HCT116 (cell line): ENCODE measurements around the gene DCHS2. TPM values are rescaled to one million over a fixed set of nuclear protein-coding genes. Genes with fewer than 3 reads are reported as not detected.

Experiments
- ATAC-seq: fragments of 200-7000 bp; cut with Tn5 transposase; 2 replicates; pipeline ENCODE4 v1.9.1; 2020; ENCODE audit warnings: mild to moderate bottlenecking, moderate library complexity
- BruUV-seq: library from RNA; stranded (reverse); fragments of 400-500 nt; replicated peaks from 2 replicates; lab custom pipeline; 2021; lab: Mats Ljungman, UMichigan
- CTCF ChIA-PET: fragments of 300-600 bp; sonication (Branson Sonifier 250); formaldehyde crosslinking; loops from one replicate; lab custom pipeline; 2021; ENCODE audit warnings: antibody characterized with exemption; lab: Charles Lee
- POLR2A ChIA-PET: fragments of 300-600, 350-600 bp; sonication (Branson Sonifier 250); formaldehyde crosslinking; loops from one replicate; lab custom pipeline; 2021; ENCODE audit warnings: antibody characterized with exemption; lab: Charles Lee
- RAD21 ChIA-PET, 2 experiments: fragments of 300-600 bp; sonication (Branson Sonifier 250); formaldehyde crosslinking; loops; one replicate each; lab custom pipeline; 2023; ENCODE audit warnings: low total read pairs in 2 of 2; ENCODE audit not compliant: uncharacterized antibody in 2 of 2, unreplicated experiment in 2 of 2, low non-redundant PET in 1 of 2; lab: Charles Lee
- DNase-seq: peaks from one replicate; pipeline ENCODE4 v3.0.0-alpha.2; 2010; ENCODE audit warnings: low read depth, low spot score
- H2AFZ ChIP-seq: fragments of 200-600 bp; shearing (Covaris generic), sonication (generic); 2 replicates; pipeline ENCODE4 v1.6.1; 2017; ENCODE audit warnings: low read depth, mixed run types, mixed read lengths, antibody characterized with exemption, low read length; ENCODE audit not compliant: poor library complexity, severe bottlenecking
- H3K27ac ChIP-seq: 2 replicates; pipeline ENCODE4 v1.5.1; 2012; ENCODE audit warnings: low read depth, low read length
- H3K27me3 ChIP-seq: fragments of 200-600 bp; sonication (generic); 2 replicates; pipeline ENCODE4 v1.6.1; 2016; ENCODE audit warnings: mixed run types, low read length, mixed read lengths; ENCODE audit not compliant: insufficient read depth
- H3K36me3 ChIP-seq, 2 experiments: fragments of 200-500 bp in 1 of 2; fragments of 200-600 bp in 1 of 2; sonication (Bioruptor generic) in 1 of 2; sonication (generic) in 1 of 2; 2 replicates each; pipeline versions ENCODE4 v1.5.1 to v1.6.1; 2014 to 2016; ENCODE audit warnings: low read length in 2 of 2, inconsistent platforms in 1 of 2, mixed read lengths in 1 of 2, mixed run types in 1 of 2; ENCODE audit not compliant: insufficient read depth in 2 of 2, control insufficient read depth in 1 of 2
- H3K4me1 ChIP-seq, 2 experiments: fragments of 200-600 bp in 1 of 2; sonication (generic) in 1 of 2; 2 replicates each; pipeline versions ENCODE4 v1.5.1 to v1.6.1; 2012 to 2017; ENCODE audit warnings: low read length in 2 of 2, inconsistent platforms in 1 of 2, mild to moderate bottlenecking in 1 of 2, mixed read lengths in 1 of 2, mixed run types in 1 of 2, moderate library complexity in 1 of 2; ENCODE audit not compliant: insufficient read depth in 2 of 2, control insufficient read depth in 1 of 2
- H3K4me2 ChIP-seq: fragments of 200-600 bp; sonication (generic); 2 replicates; pipeline ENCODE4 v1.6.1; 2017; ENCODE audit warnings: mixed run types, low read length, mixed read lengths
- H3K4me3 ChIP-seq, 2 experiments: fragments of 200-600 bp in 1 of 2; sonication (generic) in 1 of 2; replicated peaks in 1 of 2; 2 replicates each; pipeline ENCODE4 v1.5.1; 2011 to 2016; ENCODE audit warnings: low read length in 2 of 2, control low read depth in 1 of 2, low read depth in 1 of 2, mild to moderate bottlenecking in 1 of 2, mixed read lengths in 1 of 2, mixed run types in 1 of 2
- H3K79me2 ChIP-seq: fragments of 200-600 bp; sonication (generic); 2 replicates; pipeline ENCODE4 v1.6.1; 2017; ENCODE audit warnings: mild to moderate bottlenecking, mixed run types, low read length, moderate library complexity, mixed read lengths; ENCODE audit not compliant: insufficient read depth
- H3K9ac ChIP-seq: fragments of 200-600 bp; sonication (generic); 2 replicates; pipeline ENCODE4 v1.6.1; 2016; ENCODE audit warnings: low read length, mixed read lengths
- H3K9me2 ChIP-seq: fragments of 200-600 bp; sonication (generic), shearing (Covaris generic); 2 replicates; pipeline ENCODE4 v1.6.1; 2017; ENCODE audit warnings: mixed run types, mild to moderate bottlenecking, moderate library complexity; ENCODE audit not compliant: insufficient read depth
- H3K9me3 ChIP-seq, 2 experiments: fragments of 200-500 bp in 1 of 2; fragments of 200-600 bp in 1 of 2; sonication (Bioruptor generic) in 1 of 2; sonication (generic) in 1 of 2; 2 replicates each; pipeline ENCODE4 v1.6.1; 2014 to 2017; ENCODE audit warnings: low read length in 2 of 2, mixed read lengths in 2 of 2, inconsistent platforms in 1 of 2, low read depth in 1 of 2, mild to moderate bottlenecking in 1 of 2, mixed run types in 1 of 2, moderate library complexity in 1 of 2; ENCODE audit not compliant: control insufficient read depth in 1 of 2, insufficient read depth in 1 of 2
- H4K20me1 ChIP-seq: fragments of 200-600 bp; sonication (generic), shearing (Covaris generic); 2 replicates; pipeline ENCODE4 v1.6.1; 2017; ENCODE audit warnings: mixed run types, mild to moderate bottlenecking, moderate library complexity; ENCODE audit not compliant: insufficient read depth
- CBX3 ChIP-seq: IDR thresholded peaks from 2 replicates; pipeline ENCODE4 v1.6.1; 2012; ENCODE audit warnings: low read depth
- SP1 ChIP-seq: IDR thresholded peaks from 2 replicates; pipeline ENCODE4 v1.6.1; 2012; ENCODE audit warnings: low read depth
- TCF7L2 ChIP-seq: IDR thresholded peaks from 2 replicates; pipeline ENCODE4 v1.7.0; 2011; ENCODE audit warnings: borderline replicate concordance, inconsistent platforms; ENCODE audit not compliant: insufficient read depth, insufficient read length; ENCODE audit errors: extremely low read depth
- YY1 ChIP-seq: IDR thresholded peaks from 2 replicates; pipeline ENCODE4 v1.6.1; 2011; ENCODE audit warnings: low read length, low read depth, moderate library complexity, mild to moderate bottlenecking; ENCODE audit not compliant: insufficient replicate concordance; ENCODE audit errors: extremely low read depth
- ZNF274 ChIP-seq: fragments of 200-500 bp; sonication (Bioruptor generic); IDR thresholded peaks from 2 replicates; pipeline ENCODE4 v1.6.1; 2014; ENCODE audit warnings: mild to moderate bottlenecking, low read depth, low read length, inconsistent platforms
- intact Hi-C: fragments of 100-400 bp; cut with micrococcal nuclease; formaldehyde crosslinking; loops from 2 replicates; pipeline ENCODE4 v1.10.0; 2022
- total RNA-seq: library from RNA; stranded (reverse); gene quantifications from one replicate; pipeline ENCODE4 v1.2.1, GENCODE V29; 2021; ENCODE audit not compliant: unreplicated experiment

Gene DCHS2
- total RNA-seq, 1 experiment from 2014 or later = 0.05 TPM

GRCh38 chr4:154497889-154498288, 6.3 kb upstream of the DCHS2 start:
- ChIA-PET CTCF (interaction anchor here (1.7 kb wide), 1 partner anchor 8 kb away, joined by 6 read pairs; no protein-coding TSS in a partner anchor), POLR2A (no interaction called here), RAD21 (no interaction called here)
- Histone ChIP-seq H3K4me3 (no peak overlapping the region), H3K27me3 (peaks cover 15% of the 10 kb centered on the region), H4K20me1 (no peaks in the 10 kb centered on the region), H2AFZ (no peak overlapping the region), H3K27ac (no peak overlapping the region), H3K4me2 (no peak overlapping the region), H3K79me2 (no peaks in the 10 kb centered on the region), H3K4me1 (no peaks in the 10 kb centered on the region), H3K9me3 (no peaks in the 10 kb centered on the region), H3K9ac (no peak overlapping the region), H3K36me3 (no peaks in the 10 kb centered on the region), H3K9me2 (no peaks in the 10 kb centered on the region)
- TF ChIP-seq CBX3 = no peak
- no TSS peak for BruUV-seq
- DNase-seq (no peak), ATAC-seq (no peak)
- intact Hi-C loops = no loop called here

GRCh38 chr4:154495867-154496266, 4.3 kb upstream of the DCHS2 start:
- no peak for TF ChIP-seq SP1
- no peak for TF ChIP-seq YY1
- TF ChIP-seq TCF7L2 = no peak
- TF ChIP-seq ZNF274 = no peak
- ATAC-seq = no peak

More at GRCh38 chr4:154495867-154496266, 4.3 kb upstream of the DCHS2 start:
- Histone ChIP-seq H3K27ac (no peak overlapping the region), H3K4me3 (no peak overlapping the region), H3K9me3 (no peaks in the 10 kb centered on the region), H3K4me1 (no peaks in the 10 kb centered on the region), H3K9ac (no peak overlapping the region), H3K36me3 (no peaks in the 10 kb centered on the region), H4K20me1 (no peaks in the 10 kb centered on the region), H3K79me2 (no peaks in the 10 kb centered on the region), H3K27me3 (peaks cover 4% of the 10 kb centered on the region), H3K9me2 (no peaks in the 10 kb centered on the region), H3K4me2 (no peak overlapping the region), H2AFZ (no peak overlapping the region)
- no peak for DNase-seq
- POLR2A ChIA-PET = no interaction called here
- intact Hi-C loops = no loop called here
- CTCF ChIA-PET = interaction anchor here (1.0 kb wide), 1 partner anchor 11 kb away, joined by 3 read pairs; no protein-coding TSS in a partner anchor
- RAD21 ChIA-PET = no interaction called here
- BruUV-seq = no TSS peak
